Measurements from ENCODE around the gene SKAP2.

SKAP2 gene

GRCh38 chr7:26650103-26650502 lies 214.3 kb downstream of the SKAP2 start:
- TF ChIP-seq EP300 (IDR thresholded peaks at IDR 0.05; ENCODE audit: borderline replicate concordance) (no peak), REST (IDR thresholded peaks at IDR 0.05; ENCODE audit: low read depth) (no peak), NFIC (IDR thresholded peaks at IDR 0.05) (no peak), RAD21 (IDR thresholded peaks at IDR 0.05; ENCODE audit: low read depth) (no peak), TCF12 (IDR thresholded peaks at IDR 0.05; ENCODE audit: low read depth) (no peak), FOXM1 (IDR thresholded peaks at IDR 0.05; ENCODE audit: borderline replicate concordance, low read depth) (no peak), CREB1 (IDR thresholded peaks at IDR 0.05; ENCODE audit: low read depth) (no peak), ZBTB7A (IDR thresholded peaks at IDR 0.05; ENCODE audit: low read depth) (no peak), TAF1 (IDR thresholded peaks at IDR 0.05; ENCODE audit: low read depth) (no peak), EGR1 (IDR thresholded peaks at IDR 0.05) (no peak)

- TF ChIP-seq EP300 (IDR thresholded peaks at IDR 0.05; ENCODE audit: borderline replicate concordance) = no peak
- no peak for TF ChIP-seq YY1 (IDR thresholded peaks at IDR 0.05; ENCODE audit: low read depth)
- TF ChIP-seq RAD21 (IDR thresholded peaks at IDR 0.05; ENCODE audit: low read depth) = no peak
- TF ChIP-seq CEBPB (IDR thresholded peaks at IDR 0.05) = no peak
- no peak for TF ChIP-seq USF1 (IDR thresholded peaks at IDR 0.05)
- no peak for TF ChIP-seq TEAD4 (IDR thresholded peaks at IDR 0.05)
- TF ChIP-seq TAF1 (IDR thresholded peaks at IDR 0.05; ENCODE audit: low read depth) = no peak
- TF ChIP-seq EGR1 (IDR thresholded peaks at IDR 0.05) = no peak
- TF ChIP-seq REST (IDR thresholded peaks at IDR 0.05; ENCODE audit: low read depth) = no peak
- TF ChIP-seq MAX (IDR thresholded peaks at IDR 0.05) = no peak
- TF ChIP-seq FOXM1 (IDR thresholded peaks at IDR 0.05; ENCODE audit: borderline replicate concordance, low read depth) = no peak
- TF ChIP-seq ZBTB7A (IDR thresholded peaks at IDR 0.05; ENCODE audit: low read depth) = no peak
- TF ChIP-seq CREB1 (IDR thresholded peaks at IDR 0.05; ENCODE audit: low read depth) = no peak
- TF ChIP-seq NFIC (IDR thresholded peaks at IDR 0.05) = no peak
- no peak for TF ChIP-seq TCF12 (IDR thresholded peaks at IDR 0.05; ENCODE audit: low read depth)
These were observed 215.0 kb downstream of the SKAP2 start for GRCh38 chr7:26649388-26649787.

- TF ChIP-seq TEAD4 (IDR thresholded peaks at IDR 0.05) = no peak
These were observed 215.8 kb downstream of the SKAP2 start for GRCh38 chr7:26648554-26648953.

- no peak for TF ChIP-seq CREB1 (IDR thresholded peaks at IDR 0.05; ENCODE audit: low read depth)
- TF ChIP-seq CEBPB (IDR thresholded peaks at IDR 0.05) = no peak
- no peak for TF ChIP-seq USF1 (IDR thresholded peaks at IDR 0.05)
- TF ChIP-seq RAD21 (IDR thresholded peaks at IDR 0.05; ENCODE audit: low read depth) = no peak
- TF ChIP-seq TCF12 (IDR thresholded peaks at IDR 0.05; ENCODE audit: low read depth) = no peak
- no peak for TF ChIP-seq EP300 (IDR thresholded peaks at IDR 0.05; ENCODE audit: borderline replicate concordance)
- TF ChIP-seq REST (IDR thresholded peaks at IDR 0.05; ENCODE audit: low read depth) = no peak
- TF ChIP-seq EGR1 (IDR thresholded peaks at IDR 0.05) = no peak
- TF ChIP-seq TEAD4 (IDR thresholded peaks at IDR 0.05) = no peak
- TF ChIP-seq TAF1 (IDR thresholded peaks at IDR 0.05; ENCODE audit: low read depth) = no peak
- no peak for TF ChIP-seq YY1 (IDR thresholded peaks at IDR 0.05; ENCODE audit: low read depth)
- no peak for TF ChIP-seq MAX (IDR thresholded peaks at IDR 0.05)
- TF ChIP-seq NFIC (IDR thresholded peaks at IDR 0.05) = no peak
- no peak for TF ChIP-seq FOXM1 (IDR thresholded peaks at IDR 0.05; ENCODE audit: borderline replicate concordance, low read depth)
- TF ChIP-seq ZBTB7A (IDR thresholded peaks at IDR 0.05; ENCODE audit: low read depth) = no peak
These were observed 217.9 kb downstream of the SKAP2 start for GRCh38 chr7:26646336-26647048.
